ENCODE data around the gene GLUL.
"Not testable (repeated sequence)": the region's sequence is repeated elsewhere in the genome, so short reads cannot be mapped to it uniquely, and the experiment has no call there.

GLUL gene

GRCh38 chr1:182337736-182338571, 53.6 kb downstream of the GLUL start:
- no peak overlapping the region for H2AFZ ChIP-seq (ENCODE audit: low read depth, low read length)
- no peaks in the 10 kb centered on the region for H3K9me3 ChIP-seq (ENCODE audit: insufficient read depth, low read length, severe bottlenecking)
- no peak for ATAC-seq (ENCODE audit: insufficient read depth, low read depth)
- H3K79me2 ChIP-seq (ENCODE audit: insufficient read depth, low read length): no peaks in the 10 kb centered on the region
- H3K4me2 ChIP-seq (ENCODE audit: insufficient read depth, low read length): no peak overlapping the region
- H4K20me1 ChIP-seq (ENCODE audit: insufficient read depth, low read length): no peaks in the 10 kb centered on the region
- H3K27ac ChIP-seq (ENCODE audit: low read length): no peak overlapping the region
- peaks cover 20% of the 10 kb centered on the region for H3K4me1 ChIP-seq (ENCODE audit: insufficient read depth, low read length)
- H3K36me3 ChIP-seq (ENCODE audit: insufficient read depth, low read length): no peaks in the 10 kb centered on the region
- TF ChIP-seq CTCF (IDR thresholded peaks at IDR 0.05; ENCODE audit: borderline replicate concordance, extremely low read depth, low read length, poor library complexity, severe bottlenecking): no peak
- TF ChIP-seq EZH2 (IDR thresholded peaks at IDR 0.05; ENCODE audit: borderline replicate concordance, low read depth, low read length, severe bottlenecking): no peak
- no peak overlapping the region for H3K4me3 ChIP-seq (ENCODE audit: low read depth in 1 of 2, low read length in 2 of 2)
- no peak overlapping the region for H3K9ac ChIP-seq (ENCODE audit: low read depth, low read length)
- no peak for DNase-seq
- H3K27me3 ChIP-seq (ENCODE audit: insufficient read depth, low read length, poor library complexity): no peaks in the 10 kb centered on the region

- Histone ChIP-seq H3K27me3 (ENCODE audit: insufficient read depth, low read length, poor library complexity) (no peaks in the 10 kb centered on the region), H3K79me2 (ENCODE audit: insufficient read depth, low read length) (no peaks in the 10 kb centered on the region), H3K4me1 (ENCODE audit: insufficient read depth, low read length) (peaks cover 20% of the 10 kb centered on the region), H3K27ac (ENCODE audit: low read length) (no peak overlapping the region), H2AFZ (ENCODE audit: low read depth, low read length) (no peak overlapping the region), H4K20me1 (ENCODE audit: insufficient read depth, low read length) (no peaks in the 10 kb centered on the region), H3K36me3 (ENCODE audit: insufficient read depth, low read length) (no peaks in the 10 kb centered on the region), H3K9me3 (ENCODE audit: insufficient read depth, low read length, severe bottlenecking) (no peaks in the 10 kb centered on the region), H3K9ac (ENCODE audit: low read depth, low read length) (no peak overlapping the region), H3K4me3 (ENCODE audit: low read depth in 1 of 2, low read length in 2 of 2) (no peak overlapping the region), H3K4me2 (ENCODE audit: insufficient read depth, low read length) (no peak overlapping the region)
- DNase-seq: no peak
- TF ChIP-seq CTCF (IDR thresholded peaks at IDR 0.05; ENCODE audit: borderline replicate concordance, extremely low read depth, low read length, poor library complexity, severe bottlenecking) (no peak), EZH2 (IDR thresholded peaks at IDR 0.05; ENCODE audit: borderline replicate concordance, low read depth, low read length, severe bottlenecking) (no peak)
- no peak for ATAC-seq (ENCODE audit: insufficient read depth, low read depth)
Measured at GRCh38 chr1:182335771-182336566, 55.6 kb downstream of the GLUL start.

GRCh38 chr1:182333071-182333571, 58.5 kb downstream of the GLUL start:
- H3K9me3 ChIP-seq (ENCODE audit: insufficient read depth, low read length, severe bottlenecking); H3K4me2 ChIP-seq (ENCODE audit: insufficient read depth, low read length); H3K4me3 ChIP-seq (ENCODE audit: low read depth in 1 of 2, low read length in 2 of 2); H2AFZ ChIP-seq (ENCODE audit: low read depth, low read length); H3K27me3 ChIP-seq (ENCODE audit: insufficient read depth, low read length, poor library complexity); ATAC-seq (ENCODE audit: insufficient read depth, low read depth); H3K36me3 ChIP-seq (ENCODE audit: insufficient read depth, low read length); H3K9ac ChIP-seq (ENCODE audit: low read depth, low read length); H4K20me1 ChIP-seq (ENCODE audit: insufficient read depth, low read length); H3K79me2 ChIP-seq (ENCODE audit: insufficient read depth, low read length); H3K27ac ChIP-seq (ENCODE audit: low read length); DNase-seq: not testable (repeated sequence)
- H3K4me1 ChIP-seq (ENCODE audit: insufficient read depth, low read length): peaks cover 10% of the 10 kb centered on the region

All from DND-41 (cell line).